NCI-H146 treated with DMSO at 0.1 percent for 48 hours (cell line): ENCODE results near the gene ADAMTS13.
"Not testable (repeated sequence)": the region's sequence is repeated elsewhere in the genome, so short reads cannot be mapped to it uniquely, and the experiment has no call there.

Experiments
- DNase-seq: peaks from one replicate; lab custom pipeline; 2025; ENCODE audit not compliant: unreplicated experiment; lab: John Stamatoyannopoulos, UW

The ADAMTS13 gene

GRCh38 chr9:133421615-133422542, at the start of gene ADAMTS13:
ADAMTS13 (plus strand) TSS chr9:133422367; CDS start chr9:133422444, 77 bp downstream.
- no peak for DNase-seq

- no peak for DNase-seq
Measured at GRCh38 chr9:133374612-133375115, 47.5 kb upstream of the ADAMTS13 start.

GRCh38 chr9:133375116-133375723, 46.9 kb upstream of the ADAMTS13 start:
- DNase-seq: no peak

GRCh38 chr9:133375724-133376654, 46.2 kb upstream of the ADAMTS13 start, which contains the start of the genes STKLD1 and SURF4:
STKLD1 (plus strand) TSS chr9:133376366; CDS start chr9:133376474, 108 bp downstream.
SURF4 (minus strand) TSS chr9:133376060; CDS start chr9:133375969, 91 bp downstream.
- DNase-seq: peak; percentile 64

- DNase-seq: not testable (repeated sequence)
Measured at GRCh38 chr9:133377280-133377679, 44.9 kb upstream of the ADAMTS13 start.

- no peak for DNase-seq
Measured at GRCh38 chr9:133377721-133378216, 44.4 kb upstream of the ADAMTS13 start.

- DNase-seq: no peak
Measured at GRCh38 chr9:133378408-133378962, 43.7 kb upstream of the ADAMTS13 start.

GRCh38 chr9:133379153-133380086, 42.7 kb upstream of the ADAMTS13 start:
- no peak for DNase-seq

GRCh38 chr9:133380734-133381133, 41.4 kb upstream of the ADAMTS13 start:
- DNase-seq: no peak

GRCh38 chr9:133382507-133383141, 39.5 kb upstream of the ADAMTS13 start:
- DNase-seq: no peak

GRCh38 chr9:133383438-133383837, 38.7 kb upstream of the ADAMTS13 start:
- DNase-seq: no peak

- no peak for DNase-seq
Measured at GRCh38 chr9:133384736-133385321, 37.3 kb upstream of the ADAMTS13 start.

GRCh38 chr9:133385452-133385851, 36.7 kb upstream of the ADAMTS13 start:
- no peak for DNase-seq

- DNase-seq: no peak
Measured at GRCh38 chr9:133386338-133386737, 35.8 kb upstream of the ADAMTS13 start.

- DNase-seq: no peak
Measured at GRCh38 chr9:133387680-133388079, 34.5 kb upstream of the ADAMTS13 start.

- DNase-seq: no peak
Measured at GRCh38 chr9:133389025-133389557, 33.1 kb upstream of the ADAMTS13 start.

GRCh38 chr9:133389562-133389961, 32.6 kb upstream of the ADAMTS13 start:
- DNase-seq: no peak

GRCh38 chr9:133390713-133391112, 31.5 kb upstream of the ADAMTS13 start:
- DNase-seq: no peak
